ENCODE data around the gene PALLD. TPM values are rescaled to one million over a fixed set of nuclear protein-coding genes. Genes with fewer than 3 reads are reported as not detected.

Gene PALLD
- total RNA-seq, 5 donors from 2014 or later (not counting 1 experiment from before 2014, with no cell fraction given) = 0.56 to 1.9 (median 0.93) TPM

DNA sequence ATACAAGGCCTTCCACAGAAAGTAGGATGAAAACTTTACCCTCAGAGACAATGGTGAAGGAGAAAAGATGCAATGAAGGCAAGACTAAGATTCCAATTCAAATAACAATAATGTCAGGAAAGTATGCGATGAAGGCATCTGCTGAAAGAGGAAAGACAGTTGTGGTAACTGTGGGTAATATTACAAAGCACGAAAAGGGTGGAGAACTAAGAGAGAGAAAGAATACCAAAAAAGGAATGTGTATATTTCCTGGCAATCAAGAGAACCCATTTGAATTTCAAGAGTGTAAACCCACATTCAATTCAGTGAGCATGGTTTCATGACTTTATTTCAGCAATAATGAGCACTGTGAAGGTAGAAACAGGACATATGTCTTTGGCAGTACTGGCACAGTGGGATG lies 225.5 kb downstream of the PALLD start:
- no peak overlapping the region for H3K27ac ChIP-seq (ENCODE audit: low read length)
- ATAC-seq (replicated peaks in 1 of 4) (no peak), DNase-seq (no peak)
- H3K36me3 Mint-ChIP-seq = no peaks in the 10 kb centered on the region
- H3K27me3 Mint-ChIP-seq = peaks cover 0 to 7% of the 10 kb centered on the region in 2 donors
- H3K36me3 ChIP-seq (ENCODE audit: control insufficient read depth in 2 of 2, extremely low read depth in 1 of 2, insufficient read depth in 1 of 2, low read length in 1 of 2) = no peaks in the 10 kb centered on the region
- H3K27ac Mint-ChIP-seq = no peak overlapping the region
- ChIA-PET CTCF (no interaction called here), POLR2A (no interaction called here)
- H3K9me3 ChIP-seq = no peaks in the 10 kb centered on the region
- H3K4me3 Mint-ChIP-seq = no peak overlapping the region
- peaks cover 0 to 16% (median 10%) of the 10 kb centered on the region in 3 donors for H3K4me1 Mint-ChIP-seq
- H3K4me1 ChIP-seq (ENCODE audit: control insufficient read depth in 1 of 2, extremely low read depth in 1 of 2, insufficient read depth in 2 of 2, low read length in 2 of 2) = peaks cover 0 to 6% of the 10 kb centered on the region in 2 experiments
- 20% methylated on average over 1 of the region's 2 CpGs for WGBS (ENCODE audit: insufficient coverage)
- peaks cover 0 to 5% (median 4%) of the 10 kb centered on the region in 3 donors for H3K9me3 Mint-ChIP-seq
- no peak overlapping the region for H3K4me3 ChIP-seq (ENCODE audit: control insufficient read depth in 1 of 2, extremely low read depth in 1 of 2, low read length in 1 of 2)
- H3K27me3 ChIP-seq (replicated peaks in 1 of 2; ENCODE audit: control insufficient read depth in 2 of 2, extremely low read depth in 1 of 2, insufficient read depth in 2 of 2, low read length in 1 of 2) = no peaks in the 10 kb centered on the region

DNA sequence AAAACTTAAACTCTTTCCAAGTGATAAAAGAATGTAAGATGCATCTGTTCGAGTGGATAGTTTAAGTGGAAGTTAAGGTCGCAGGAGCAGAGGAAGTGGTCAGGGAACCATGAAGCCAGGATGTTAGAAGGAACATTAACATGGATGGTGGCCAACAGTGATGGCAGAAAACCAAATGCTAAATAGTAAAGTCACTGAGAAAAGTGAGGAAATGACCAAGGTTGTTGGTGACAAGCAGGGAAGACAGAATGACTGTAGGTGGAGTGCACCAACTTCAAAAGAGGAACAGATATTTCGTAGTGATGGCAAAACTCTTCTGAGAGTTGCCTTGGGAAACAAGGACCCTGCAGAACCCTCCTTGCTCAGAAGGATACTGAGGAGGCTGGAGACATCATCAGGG lies 226.2 kb downstream of the PALLD start:
- 20% methylated on average over 3 of the region's 3 CpGs for WGBS (ENCODE audit: insufficient coverage)
- no peak overlapping the region for H3K27ac Mint-ChIP-seq
- H3K27ac ChIP-seq (ENCODE audit: low read length) = no peak overlapping the region
- peaks cover 0 to 7% of the 10 kb centered on the region in 2 donors for H3K27me3 Mint-ChIP-seq
- H3K9me3 Mint-ChIP-seq = peaks cover 0 to 5% (median 4%) of the 10 kb centered on the region in 3 donors
- no peak overlapping the region for H3K4me3 Mint-ChIP-seq
- no peaks in the 10 kb centered on the region for H3K27me3 ChIP-seq (replicated peaks in 1 of 2; ENCODE audit: control insufficient read depth in 2 of 2, extremely low read depth in 1 of 2, insufficient read depth in 2 of 2, low read length in 1 of 2)
- ChIA-PET POLR2A (no interaction called here), CTCF (no interaction called here)
- peaks cover 0 to 6% of the 10 kb centered on the region in 2 experiments for H3K4me1 ChIP-seq (ENCODE audit: control insufficient read depth in 1 of 2, extremely low read depth in 1 of 2, insufficient read depth in 2 of 2, low read length in 2 of 2)
- no peaks in the 10 kb centered on the region for H3K36me3 ChIP-seq (ENCODE audit: control insufficient read depth in 2 of 2, extremely low read depth in 1 of 2, insufficient read depth in 1 of 2, low read length in 1 of 2)
- no peaks in the 10 kb centered on the region for H3K36me3 Mint-ChIP-seq
- no peaks in the 10 kb centered on the region for H3K9me3 ChIP-seq
- H3K4me1 Mint-ChIP-seq = peaks cover 0 to 16% (median 10%) of the 10 kb centered on the region in 3 donors
- no peak for ATAC-seq (replicated peaks in 1 of 4)
- H3K4me3 ChIP-seq (ENCODE audit: control insufficient read depth in 1 of 2, extremely low read depth in 1 of 2, low read length in 1 of 2) = no peak overlapping the region
- DNase-seq = no peak

DNA sequence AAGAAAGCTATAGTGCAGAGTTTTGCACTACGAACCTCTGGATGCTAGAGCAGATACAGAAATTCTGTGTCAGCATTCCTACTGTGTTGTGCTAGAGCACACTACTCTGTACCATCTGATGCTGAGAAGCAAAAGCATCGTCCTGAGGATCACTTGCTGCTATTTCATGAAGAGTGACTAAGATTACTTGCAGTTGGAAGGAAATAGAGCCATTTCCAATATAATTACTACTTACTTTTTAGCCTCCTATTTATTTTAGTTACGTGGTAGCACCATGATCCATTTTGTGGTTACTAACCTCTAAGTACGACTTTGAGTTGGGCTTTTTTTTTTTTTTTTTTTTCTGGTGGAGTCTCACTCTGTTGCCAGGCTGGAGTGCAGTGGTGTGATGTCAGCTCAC lies 226.7 kb downstream of the PALLD start:
- H3K27ac ChIP-seq (ENCODE audit: low read length) = no peak overlapping the region
- no peak overlapping the region for H3K4me3 ChIP-seq (ENCODE audit: control insufficient read depth in 1 of 2, extremely low read depth in 1 of 2, low read length in 1 of 2)
- H3K27me3 ChIP-seq (replicated peaks in 1 of 2; ENCODE audit: control insufficient read depth in 2 of 2, extremely low read depth in 1 of 2, insufficient read depth in 2 of 2, low read length in 1 of 2) = no peaks in the 10 kb centered on the region
- no peak overlapping the region for H3K27ac Mint-ChIP-seq
- H3K9me3 Mint-ChIP-seq = peaks cover 0 to 5% (median 4%) of the 10 kb centered on the region in 3 donors
- H3K36me3 ChIP-seq (ENCODE audit: control insufficient read depth in 2 of 2, extremely low read depth in 1 of 2, insufficient read depth in 1 of 2, low read length in 1 of 2) = no peaks in the 10 kb centered on the region
- no peaks in the 10 kb centered on the region for H3K36me3 Mint-ChIP-seq
- H3K9me3 ChIP-seq = no peaks in the 10 kb centered on the region
- peaks cover 0 to 16% (median 10%) of the 10 kb centered on the region in 3 donors for H3K4me1 Mint-ChIP-seq
- H3K27me3 Mint-ChIP-seq = peaks cover 0 to 11% of the 10 kb centered on the region in 2 donors
- 30% methylated on average over 1 of the region's 4 CpGs for WGBS (ENCODE audit: insufficient coverage)
- DNase-seq (no peak), ATAC-seq (replicated peaks in 1 of 4) (no peak)
- H3K4me1 ChIP-seq (ENCODE audit: control insufficient read depth in 1 of 2, extremely low read depth in 1 of 2, insufficient read depth in 2 of 2, low read length in 2 of 2) = peaks cover 0 to 6% of the 10 kb centered on the region in 2 experiments
- H3K4me3 Mint-ChIP-seq = no peak overlapping the region
- CTCF ChIA-PET = no interaction called here
- POLR2A ChIA-PET = no interaction called here

DNA sequence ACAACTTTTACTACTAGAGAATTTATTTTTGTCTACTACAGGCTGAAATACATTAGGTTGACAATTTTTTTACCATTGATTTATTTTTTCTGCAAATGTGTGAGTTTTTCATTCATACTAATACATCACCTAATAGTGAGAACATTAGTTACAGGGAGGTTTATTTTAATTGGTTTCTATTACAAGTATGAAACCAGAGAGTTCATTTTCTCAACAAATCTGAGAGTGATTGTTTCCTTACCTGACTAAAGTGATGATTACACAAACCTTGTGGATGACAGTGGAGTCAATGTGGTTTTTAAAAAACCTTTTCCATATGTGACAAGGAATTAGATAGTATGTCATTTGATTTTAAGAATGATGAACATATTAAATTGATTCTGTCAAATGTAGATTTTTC lies 227.4 kb downstream of the PALLD start:
- Histone ChIP-seq H3K36me3 (ENCODE audit: control insufficient read depth in 2 of 2, extremely low read depth in 1 of 2, insufficient read depth in 1 of 2, low read length in 1 of 2) (no peaks in the 10 kb centered on the region), H3K4me1 (ENCODE audit: control insufficient read depth in 1 of 2, extremely low read depth in 1 of 2, insufficient read depth in 2 of 2, low read length in 2 of 2) (peaks cover 0 to 6% of the 10 kb centered on the region in 2 experiments), H3K27ac (ENCODE audit: low read length) (no peak overlapping the region), H3K4me3 (ENCODE audit: control insufficient read depth in 1 of 2, extremely low read depth in 1 of 2, low read length in 1 of 2) (no peak overlapping the region), H3K27me3 (replicated peaks in 1 of 2; ENCODE audit: control insufficient read depth in 2 of 2, extremely low read depth in 1 of 2, insufficient read depth in 2 of 2, low read length in 1 of 2) (no peaks in the 10 kb centered on the region), H3K9me3 (no peaks in the 10 kb centered on the region)
- Mint-ChIP-seq H3K36me3 (no peaks in the 10 kb centered on the region), H3K9me3 (peaks cover 0 to 5% (median 4%) of the 10 kb centered on the region in 3 donors), H3K4me3 (no peak overlapping the region), H3K27me3 (peaks cover under 1 to 15% of the 10 kb centered on the region in 2 donors), H3K27ac (no peak overlapping the region), H3K4me1 (peaks cover 0 to 16% (median 10%) of the 10 kb centered on the region in 3 donors)
- DNase-seq (no peak), ATAC-seq (replicated peaks in 1 of 4) (no peak)
- POLR2A ChIA-PET = no interaction called here
- CTCF ChIA-PET = no interaction called here

DNA sequence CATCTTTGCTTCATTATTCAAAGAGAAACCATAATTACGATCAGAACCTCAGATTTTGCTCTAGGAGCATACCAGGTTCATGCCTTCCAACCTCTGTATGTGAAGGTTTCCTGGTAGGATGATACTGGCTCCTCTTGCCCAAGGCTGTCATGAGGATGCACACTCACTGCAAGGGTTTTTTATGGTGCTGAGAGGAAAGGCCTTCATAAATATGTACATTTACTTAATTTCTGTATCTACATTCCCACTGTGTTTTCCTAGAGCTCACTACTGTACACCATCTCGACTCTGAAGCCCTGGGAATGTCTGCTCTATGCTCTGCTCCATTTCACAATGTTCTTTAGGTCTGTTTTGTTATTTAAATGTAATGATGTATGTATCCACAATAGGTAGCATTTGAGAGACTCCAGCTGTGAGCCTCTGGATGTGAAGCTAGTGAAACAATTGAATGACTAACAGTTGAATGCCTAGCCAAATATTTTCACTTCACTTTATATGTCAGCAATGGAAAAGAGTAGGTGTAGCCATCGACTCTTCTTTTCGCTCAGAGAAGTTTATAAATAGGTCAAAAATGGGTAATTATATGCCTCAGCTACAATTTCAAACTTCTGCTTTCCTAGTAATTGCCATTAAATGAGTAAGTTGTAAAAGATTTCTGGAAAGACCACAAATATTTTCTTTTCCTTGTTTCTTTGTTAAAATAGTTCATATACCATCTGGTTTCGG lies 228.0 kb downstream of the PALLD start:
- no peak overlapping the region for H3K27ac ChIP-seq (ENCODE audit: low read length)

DNA sequence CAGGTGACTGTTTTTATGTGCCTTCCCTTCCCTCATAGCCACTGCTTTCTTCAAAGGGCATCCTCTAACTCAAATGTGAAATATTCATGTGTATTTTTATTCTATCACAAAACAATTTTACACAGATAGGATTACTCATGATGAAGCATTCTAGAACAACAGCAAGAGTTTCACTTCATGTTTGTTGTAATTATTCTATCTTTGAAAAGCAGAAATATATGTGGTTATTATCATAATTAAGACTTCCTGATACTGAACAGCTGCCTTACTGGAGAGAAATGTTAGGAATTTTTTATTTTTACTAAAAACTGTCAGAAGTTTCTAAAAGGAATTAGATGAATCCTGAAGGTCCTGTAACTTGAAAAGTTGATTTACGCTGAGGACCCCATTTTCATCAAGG lies 229.1 kb downstream of the PALLD start:
- H3K9me3 Mint-ChIP-seq = peaks cover 0 to 8% (median 0%) of the 10 kb centered on the region in 3 donors
- H3K4me1 Mint-ChIP-seq = peaks cover 0 to 16% (median 10%) of the 10 kb centered on the region in 3 donors
- ChIA-PET CTCF (no interaction called here), POLR2A (no interaction called here)
- WGBS (ENCODE audit: insufficient coverage) = no CpG with 5 or more reads among the region's 1 CpG
- DNase-seq (no peak), ATAC-seq (replicated peaks in 1 of 4) (no peak)
- Histone ChIP-seq H3K36me3 (ENCODE audit: control insufficient read depth in 2 of 2, extremely low read depth in 1 of 2, insufficient read depth in 1 of 2, low read length in 1 of 2) (no peaks in the 10 kb centered on the region), H3K4me3 (ENCODE audit: control insufficient read depth in 1 of 2, extremely low read depth in 1 of 2, low read length in 1 of 2) (no peak overlapping the region), H3K27me3 (replicated peaks in 1 of 2; ENCODE audit: control insufficient read depth in 2 of 2, extremely low read depth in 1 of 2, insufficient read depth in 2 of 2, low read length in 1 of 2) (no peaks in the 10 kb centered on the region), H3K9me3 (no peaks in the 10 kb centered on the region), H3K4me1 (ENCODE audit: control insufficient read depth in 1 of 2, extremely low read depth in 1 of 2, insufficient read depth in 2 of 2, low read length in 2 of 2) (peaks cover 0 to 6% of the 10 kb centered on the region in 2 experiments), H3K27ac (ENCODE audit: low read length) (no peak overlapping the region)
- no peak overlapping the region for H3K27ac Mint-ChIP-seq
- H3K27me3 Mint-ChIP-seq = peaks cover 11 to 21% of the 10 kb centered on the region in 2 donors
- H3K36me3 Mint-ChIP-seq = no peaks in the 10 kb centered on the region
- H3K4me3 Mint-ChIP-seq = no peak overlapping the region

More for the DNA sequence above, 228.0 kb downstream of the PALLD start:
- CTCF ChIA-PET = no interaction called here
- H3K4me1 Mint-ChIP-seq = peaks cover 0 to 16% (median 10%) of the 10 kb centered on the region in 3 donors
- Histone ChIP-seq H3K36me3 (ENCODE audit: control insufficient read depth in 2 of 2, extremely low read depth in 1 of 2, insufficient read depth in 1 of 2, low read length in 1 of 2) (no peaks in the 10 kb centered on the region), H3K4me3 (ENCODE audit: control insufficient read depth in 1 of 2, extremely low read depth in 1 of 2, low read length in 1 of 2) (no peak overlapping the region), H3K9me3 (no peaks in the 10 kb centered on the region), H3K4me1 (ENCODE audit: control insufficient read depth in 1 of 2, extremely low read depth in 1 of 2, insufficient read depth in 2 of 2, low read length in 2 of 2) (peaks cover 0 to 6% of the 10 kb centered on the region in 2 experiments), H3K27me3 (replicated peaks in 1 of 2; ENCODE audit: control insufficient read depth in 2 of 2, extremely low read depth in 1 of 2, insufficient read depth in 2 of 2, low read length in 1 of 2) (no peaks in the 10 kb centered on the region)
- WGBS (ENCODE audit: insufficient coverage) = no CpG with 5 or more reads among the region's 5 CpGs
- H3K9me3 Mint-ChIP-seq = peaks cover 0 to 8% (median 1%) of the 10 kb centered on the region in 3 donors
- ATAC-seq (replicated peaks in 1 of 4) (no peak), DNase-seq (no peak)
- no peak overlapping the region for H3K27ac Mint-ChIP-seq
- POLR2A ChIA-PET = no interaction called here
- H3K36me3 Mint-ChIP-seq = no peaks in the 10 kb centered on the region
- no peak overlapping the region for H3K4me3 Mint-ChIP-seq
- peaks cover 5 to 17% of the 10 kb centered on the region in 2 donors for H3K27me3 Mint-ChIP-seq
